Parathyroid adenoma (tissue), 2 donors: ENCODE data around the gene DOK6.
"Not testable (repeated sequence)": the region's sequence is repeated elsewhere in the genome, so short reads cannot be mapped to it uniquely, and the experiment has no call there.

Experiments
- H2AFZ ChIP-seq: fragments of 300-600 bp; sonication (generic); one replicate; pipeline ENCODE4 v1.7.0; 2017; ENCODE audit warnings: antibody characterized with exemption, mild to moderate bottlenecking
- H3K27ac ChIP-seq: fragments of 300-600 bp; sonication (generic); one replicate; pipeline ENCODE4 v1.7.0; 2017
- H3K27me3 ChIP-seq: fragments of 300-600 bp; sonication (generic); one replicate; pipeline ENCODE4 v1.7.0; 2017; ENCODE audit warnings: low read length; ENCODE audit not compliant: control insufficient read depth, insufficient read depth
- H3K36me3 ChIP-seq: fragments of 300-600 bp; sonication (generic); one replicate; pipeline ENCODE4 v1.7.0; 2017; ENCODE audit warnings: low read length; ENCODE audit not compliant: control insufficient read depth, insufficient read depth
- H3K4me1 ChIP-seq: fragments of 300-600 bp; sonication (generic); one replicate; pipeline ENCODE4 v1.7.0; 2017; ENCODE audit warnings: control low read depth
- H3K4me2 ChIP-seq: fragments of 300-600 bp; sonication (generic); one replicate; pipeline ENCODE4 v1.7.0; 2017; ENCODE audit warnings: low read length
- H3K4me3 ChIP-seq: fragments of 300-600 bp; sonication (generic); one replicate; pipeline ENCODE4 v1.7.0; 2017; ENCODE audit warnings: low read depth, low read length
- H3K79me2 ChIP-seq: fragments of 300-600 bp; sonication (generic); one replicate; pipeline ENCODE4 v1.7.0; 2017; ENCODE audit warnings: control low read depth
- H3K9ac ChIP-seq: fragments of 300-600 bp; sonication (generic); one replicate; pipeline ENCODE4 v1.7.0; 2017; ENCODE audit warnings: mild to moderate bottlenecking
- H3K9me3 ChIP-seq: fragments of 300-600 bp; sonication (generic); one replicate; pipeline ENCODE4 v1.7.0; 2017; ENCODE audit warnings: low read length; ENCODE audit not compliant: control insufficient read depth
- TF ChIP-seq, protein P1 (sequence below): fragments of 300-600 bp; sonication (generic); IDR thresholded peaks from one replicate; pipeline ENCODE4 v1.7.0; 2017; ENCODE audit warnings: antibody characterized with exemption, mild to moderate bottlenecking
- donor health status: primary hyperparathyroidism.

The DOK6 gene

DNA sequence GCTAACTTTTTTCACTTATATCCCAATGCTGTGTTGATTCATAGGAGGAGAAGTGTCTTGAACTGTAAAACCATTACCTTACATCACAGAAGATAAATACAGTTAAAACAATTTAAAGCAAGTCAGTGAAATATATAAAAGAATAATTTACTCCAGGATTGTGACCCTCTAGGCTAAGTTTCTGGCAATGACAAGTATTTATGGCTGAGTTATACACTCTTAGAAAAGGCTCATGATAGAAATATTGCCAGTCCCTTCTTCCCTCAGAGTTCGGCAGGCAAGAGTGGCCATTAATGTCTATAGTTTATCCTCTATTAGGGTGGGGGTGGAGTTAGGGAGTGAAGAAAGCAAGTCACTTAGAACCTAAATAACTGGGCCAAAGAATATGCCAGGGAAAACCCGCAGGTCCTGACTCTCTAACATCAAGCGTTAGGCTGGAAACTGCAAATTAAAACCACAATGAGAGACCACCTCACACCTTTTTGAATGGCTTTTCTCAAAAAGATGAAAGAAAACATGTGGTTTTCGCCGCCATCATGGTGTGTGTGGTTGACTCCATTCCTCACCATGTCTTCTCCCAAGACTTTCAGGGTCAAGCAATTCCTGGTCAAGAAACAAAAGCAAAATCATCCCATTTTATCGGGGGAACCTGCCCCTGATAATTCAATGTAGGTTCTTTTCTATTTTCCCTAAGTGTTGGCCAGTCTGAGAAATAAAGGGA is 477.7 kb downstream of the DOK6 start:
- Histone ChIP-seq H3K4me3 (no peak overlapping the region), H3K4me2 (no peak overlapping the region), H3K79me2 (no peaks in the 10 kb centered on the region), H3K9ac (no peak overlapping the region), H3K36me3 (no peaks in the 10 kb centered on the region), H3K9me3 (no peaks in the 10 kb centered on the region), H2AFZ (no peak overlapping the region), H3K4me1 (peaks cover 6% of the 10 kb centered on the region), H3K27me3 (no peaks in the 10 kb centered on the region), H3K27ac (no peak overlapping the region)
- TF ChIP-seq, protein P1, sequence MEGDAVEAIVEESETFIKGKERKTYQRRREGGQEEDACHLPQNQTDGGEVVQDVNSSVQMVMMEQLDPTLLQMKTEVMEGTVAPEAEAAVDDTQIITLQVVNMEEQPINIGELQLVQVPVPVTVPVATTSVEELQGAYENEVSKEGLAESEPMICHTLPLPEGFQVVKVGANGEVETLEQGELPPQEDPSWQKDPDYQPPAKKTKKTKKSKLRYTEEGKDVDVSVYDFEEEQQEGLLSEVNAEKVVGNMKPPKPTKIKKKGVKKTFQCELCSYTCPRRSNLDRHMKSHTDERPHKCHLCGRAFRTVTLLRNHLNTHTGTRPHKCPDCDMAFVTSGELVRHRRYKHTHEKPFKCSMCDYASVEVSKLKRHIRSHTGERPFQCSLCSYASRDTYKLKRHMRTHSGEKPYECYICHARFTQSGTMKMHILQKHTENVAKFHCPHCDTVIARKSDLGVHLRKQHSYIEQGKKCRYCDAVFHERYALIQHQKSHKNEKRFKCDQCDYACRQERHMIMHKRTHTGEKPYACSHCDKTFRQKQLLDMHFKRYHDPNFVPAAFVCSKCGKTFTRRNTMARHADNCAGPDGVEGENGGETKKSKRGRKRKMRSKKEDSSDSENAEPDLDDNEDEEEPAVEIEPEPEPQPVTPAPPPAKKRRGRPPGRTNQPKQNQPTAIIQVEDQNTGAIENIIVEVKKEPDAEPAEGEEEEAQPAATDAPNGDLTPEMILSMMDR, result no peak

DNA sequence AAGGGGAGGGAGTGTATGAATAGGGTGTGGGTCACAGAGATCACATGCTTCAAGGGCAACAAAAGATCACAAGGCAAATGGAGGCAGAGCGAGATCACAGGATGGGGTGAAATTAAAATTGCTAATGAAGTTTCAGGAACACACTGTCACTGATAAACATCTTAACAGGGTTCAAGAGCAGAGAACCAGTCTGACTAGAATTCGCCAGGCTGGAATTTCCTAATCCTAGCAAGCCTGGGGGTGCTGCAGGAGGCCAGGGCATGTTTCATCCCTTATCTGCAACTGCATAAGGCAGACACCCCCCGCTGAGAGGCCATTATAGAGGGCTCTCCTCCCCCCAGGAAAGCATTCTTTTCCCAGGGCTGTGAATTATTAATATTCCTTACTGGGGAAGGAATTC is 478.4 kb downstream of the DOK6 start:
- H3K9me3 ChIP-seq, H3K4me1 ChIP-seq, H3K79me2 ChIP-seq, H3K4me2 ChIP-seq, H3K27me3 ChIP-seq, H3K9ac ChIP-seq, H3K27ac ChIP-seq, H2AFZ ChIP-seq, H3K4me3 ChIP-seq, H3K36me3 ChIP-seq: not testable (repeated sequence)

DNA sequence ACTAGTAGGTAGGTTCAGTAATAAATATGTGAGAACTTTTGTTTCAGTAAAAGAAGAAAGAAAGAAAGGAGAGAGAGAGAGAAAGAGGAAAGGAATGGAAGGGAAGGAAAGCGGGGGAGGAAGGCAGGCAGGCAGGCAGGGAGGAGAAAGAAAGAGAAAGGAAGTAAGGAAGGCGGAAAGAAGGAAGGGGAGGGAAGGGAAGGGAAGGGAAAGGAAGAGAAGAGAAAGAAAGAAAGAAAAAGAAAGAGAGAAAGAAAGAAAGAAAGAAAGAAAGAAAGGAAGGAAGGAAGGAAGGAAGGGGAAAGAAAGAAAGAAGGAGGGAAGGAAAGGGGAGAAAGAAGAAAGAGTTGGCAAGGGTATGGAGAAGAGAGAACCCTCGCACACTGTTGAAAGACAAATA is 479.4 kb downstream of the DOK6 start:
- H3K27me3 ChIP-seq, result no peaks in the 10 kb centered on the region
- no peak overlapping the region for H3K4me2 ChIP-seq
- H3K36me3 ChIP-seq, result no peaks in the 10 kb centered on the region
- no peaks in the 10 kb centered on the region for H3K9me3 ChIP-seq
- no peak overlapping the region for H3K27ac ChIP-seq
- TF ChIP-seq, protein P1, result no peak
- H2AFZ ChIP-seq, result no peak overlapping the region
- peaks cover 6% of the 10 kb centered on the region for H3K4me1 ChIP-seq
- H3K9ac ChIP-seq, result no peak overlapping the region
- H3K4me3 ChIP-seq, result no peak overlapping the region
- H3K79me2 ChIP-seq, result no peaks in the 10 kb centered on the region

DNA sequence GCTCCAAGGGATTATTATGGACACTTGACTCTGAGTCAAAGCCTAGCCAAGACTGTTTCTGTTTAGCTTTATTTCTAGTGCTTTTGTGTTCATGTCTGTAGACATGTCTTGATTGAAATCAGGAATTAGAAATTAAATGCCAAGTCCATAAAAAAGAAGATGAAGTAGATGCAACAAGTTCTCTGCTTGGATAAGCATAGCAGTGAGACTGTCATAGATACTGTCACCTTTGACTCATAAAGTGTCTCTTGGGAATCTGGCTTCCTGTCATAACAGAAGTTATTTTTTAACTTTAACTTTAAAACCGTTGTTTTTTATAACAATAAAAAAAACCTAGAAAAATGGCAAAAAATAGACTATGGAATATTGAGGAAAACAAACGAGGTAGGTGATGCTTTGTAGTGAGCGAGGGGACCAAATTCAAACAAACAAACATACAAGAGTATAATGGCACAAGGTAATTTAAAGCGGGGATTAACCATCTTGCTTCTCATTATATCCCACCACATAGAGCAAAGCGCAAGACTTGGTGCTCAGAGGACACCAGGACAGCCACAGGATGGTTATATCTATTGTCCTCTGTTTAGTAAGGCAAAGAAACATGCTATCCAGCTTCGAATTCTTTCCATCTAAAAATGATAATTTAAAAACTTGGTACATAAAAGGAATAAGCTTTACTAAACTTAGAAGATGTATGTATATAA is 482.4 kb downstream of the DOK6 start:
- no peaks in the 10 kb centered on the region for H3K79me2 ChIP-seq
- H2AFZ ChIP-seq, result no peak overlapping the region
- H3K9ac ChIP-seq, result no peak overlapping the region
- H3K4me3 ChIP-seq, result no peak overlapping the region
- H3K36me3 ChIP-seq, result no peaks in the 10 kb centered on the region
- no peak overlapping the region for H3K27ac ChIP-seq
- H3K27me3 ChIP-seq, result no peaks in the 10 kb centered on the region
- no peak overlapping the region for H3K4me2 ChIP-seq
- H3K4me1 ChIP-seq, result peaks cover 6% of the 10 kb centered on the region
- TF ChIP-seq, protein P1, result no peak
- no peaks in the 10 kb centered on the region for H3K9me3 ChIP-seq

DNA sequence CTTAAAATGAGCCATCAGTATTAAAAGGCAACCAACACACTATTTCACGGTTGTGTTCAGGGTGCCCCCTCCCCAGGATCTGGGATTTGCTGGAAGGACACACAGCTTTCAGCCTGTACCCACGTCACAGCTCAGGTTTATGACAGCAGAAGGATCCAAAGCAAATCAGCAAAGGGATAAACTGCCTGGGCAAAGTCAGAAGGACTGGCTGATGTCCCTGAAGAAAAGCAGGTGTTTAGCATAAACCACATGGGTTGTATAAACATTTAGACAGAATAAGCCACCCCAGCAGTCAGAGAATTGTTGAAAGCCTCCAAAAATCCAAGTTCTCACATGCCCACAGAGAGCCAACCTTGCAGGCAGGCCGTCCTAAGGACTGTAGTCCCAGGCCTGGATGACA is 483.1 kb downstream of the DOK6 start:
- H3K4me2 ChIP-seq, result no peak overlapping the region
- H3K9me3 ChIP-seq, result no peaks in the 10 kb centered on the region
- H3K4me1 ChIP-seq, result peaks cover 6% of the 10 kb centered on the region
- H2AFZ ChIP-seq, result no peak overlapping the region
- H3K4me3 ChIP-seq, result no peak overlapping the region
- H3K27me3 ChIP-seq, result no peaks in the 10 kb centered on the region
- no peak overlapping the region for H3K27ac ChIP-seq
- no peak overlapping the region for H3K9ac ChIP-seq
- H3K36me3 ChIP-seq, result no peaks in the 10 kb centered on the region
- H3K79me2 ChIP-seq, result no peaks in the 10 kb centered on the region
- TF ChIP-seq, protein P1, result no peak
